ENCODE measurements around the gene TTC39A.

DNA sequence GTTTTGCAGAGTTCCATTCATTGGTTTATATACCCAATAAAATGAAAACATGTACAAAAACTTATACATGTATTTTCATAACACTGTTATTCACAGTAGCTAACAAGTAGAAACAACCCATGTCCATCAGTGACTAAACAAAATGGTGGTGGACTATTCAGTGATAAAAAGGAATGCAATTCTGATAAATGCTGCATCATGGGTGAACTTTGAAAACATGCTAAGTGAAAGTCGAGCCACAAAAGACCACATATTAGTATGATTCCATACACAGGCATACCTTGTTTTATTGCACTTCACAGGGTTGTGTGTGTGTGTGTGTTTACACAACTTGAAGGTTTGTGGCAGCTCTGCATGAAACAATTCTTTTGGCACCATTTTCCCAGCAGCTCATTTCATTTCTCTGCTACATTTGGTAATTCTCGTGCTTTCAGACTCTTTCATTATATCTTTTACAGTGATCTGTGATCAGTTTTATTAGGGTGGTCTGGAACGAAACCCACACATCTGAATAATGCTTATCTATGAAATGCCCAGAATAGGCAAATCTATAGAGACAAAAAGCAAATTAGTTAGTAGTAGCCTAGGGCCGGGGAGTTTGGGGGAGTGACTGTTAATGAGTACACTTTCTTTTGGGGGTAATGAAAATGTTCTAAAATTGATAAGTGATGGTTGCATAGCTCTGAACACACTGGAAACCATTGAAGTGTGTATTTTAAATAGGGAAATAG is 67.0 kb downstream of the TTC39A start:
- no peak for TF ChIP-seq EZH2 (IDR thresholded peaks at IDR 0.05; ENCODE audit: borderline replicate concordance, low read length)
- TF ChIP-seq, protein P1, sequence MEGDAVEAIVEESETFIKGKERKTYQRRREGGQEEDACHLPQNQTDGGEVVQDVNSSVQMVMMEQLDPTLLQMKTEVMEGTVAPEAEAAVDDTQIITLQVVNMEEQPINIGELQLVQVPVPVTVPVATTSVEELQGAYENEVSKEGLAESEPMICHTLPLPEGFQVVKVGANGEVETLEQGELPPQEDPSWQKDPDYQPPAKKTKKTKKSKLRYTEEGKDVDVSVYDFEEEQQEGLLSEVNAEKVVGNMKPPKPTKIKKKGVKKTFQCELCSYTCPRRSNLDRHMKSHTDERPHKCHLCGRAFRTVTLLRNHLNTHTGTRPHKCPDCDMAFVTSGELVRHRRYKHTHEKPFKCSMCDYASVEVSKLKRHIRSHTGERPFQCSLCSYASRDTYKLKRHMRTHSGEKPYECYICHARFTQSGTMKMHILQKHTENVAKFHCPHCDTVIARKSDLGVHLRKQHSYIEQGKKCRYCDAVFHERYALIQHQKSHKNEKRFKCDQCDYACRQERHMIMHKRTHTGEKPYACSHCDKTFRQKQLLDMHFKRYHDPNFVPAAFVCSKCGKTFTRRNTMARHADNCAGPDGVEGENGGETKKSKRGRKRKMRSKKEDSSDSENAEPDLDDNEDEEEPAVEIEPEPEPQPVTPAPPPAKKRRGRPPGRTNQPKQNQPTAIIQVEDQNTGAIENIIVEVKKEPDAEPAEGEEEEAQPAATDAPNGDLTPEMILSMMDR (IDR thresholded peaks at IDR 0.05; ENCODE audit: low read length) = no peak
